SK-N-MC (cell line): ENCODE results near the gene PCLO.

Experiments used
- DNase-seq: peaks from one replicate; pipeline ENCODE4 v3.0.0-alpha.2; 2011; ENCODE audit warnings: low read depth, low spot score
- H3K27ac ChIP-seq: fragments of 200-600 bp; sonication (generic); 2 replicates; pipeline ENCODE4 v1.5.1; 2016; ENCODE audit warnings: mixed run types
- H3K36me3 ChIP-seq: fragments of 200-600 bp; sonication (generic); 2 replicates; pipeline ENCODE4 v1.6.1; 2017; ENCODE audit warnings: antibody characterized with exemption, low read length, mixed read lengths; ENCODE audit not compliant: insufficient read depth
- H3K4me3 ChIP-seq: fragments of 200-600 bp; sonication (generic); 2 replicates; pipeline ENCODE4 v1.5.1; 2016
- H3K9ac ChIP-seq: fragments of 200-600 bp; sonication (generic); 2 replicates; pipeline ENCODE4 v1.8.0; 2017; ENCODE audit warnings: mixed run types, mixed read lengths; ENCODE audit not compliant: insufficient read length
- H3K9me3 ChIP-seq: fragments of 200-600 bp; sonication (generic); 2 replicates; pipeline ENCODE4 v1.6.1; 2017; ENCODE audit warnings: low read depth, mild to moderate bottlenecking, antibody characterized with exemption, low read length, moderate library complexity, mixed read lengths
- EZH2 ChIP-seq: fragments of 200-600 bp; sonication (generic); IDR thresholded peaks from one replicate; pipeline ENCODE4 v1.6.1; 2017; ENCODE audit warnings: antibody characterized with exemption
- FOXP2 ChIP-seq: optimal IDR thresholded peaks from 2 replicates; pipeline ENCODE3; 2011; ENCODE audit warnings: mild to moderate bottlenecking, moderate library complexity; ENCODE audit not compliant: insufficient read depth; ENCODE audit errors: extremely low read length, control extremely low read depth
- POLR2AphosphoS5 ChIP-seq: IDR thresholded peaks from 2 replicates; pipeline ENCODE4 v1.6.1; 2012; ENCODE audit warnings: mild to moderate bottlenecking, low read depth, low read length, borderline replicate concordance

The PCLO gene

GRCh38 chr7:82762880-82763279, 399.8 kb downstream of the PCLO start:
- no peak for DNase-seq
- TF ChIP-seq POLR2AphosphoS5: no peak
- no peak for TF ChIP-seq FOXP2
- TF ChIP-seq EZH2: no peak
- Histone ChIP-seq H3K27ac (no peak overlapping the region), H3K9ac (no peak overlapping the region), H3K4me3 (no peak overlapping the region), H3K9me3 (no peaks in the 10 kb centered on the region), H3K36me3 (no peaks in the 10 kb centered on the region)

GRCh38 chr7:82760831-82761230, 401.9 kb downstream of the PCLO start:
- TF ChIP-seq POLR2AphosphoS5: no peak
- no peaks in the 10 kb centered on the region for H3K9me3 ChIP-seq
- DNase-seq: no peak
- no peak overlapping the region for H3K4me3 ChIP-seq
- H3K9ac ChIP-seq: no peak overlapping the region
- no peak overlapping the region for H3K27ac ChIP-seq
- H3K36me3 ChIP-seq: no peaks in the 10 kb centered on the region

- Histone ChIP-seq H3K36me3 (no peaks in the 10 kb centered on the region), H3K9me3 (no peaks in the 10 kb centered on the region), H3K27ac (no peak overlapping the region), H3K9ac (no peak overlapping the region), H3K4me3 (no peak overlapping the region)
- no peak for DNase-seq
- TF ChIP-seq FOXP2 (no peak), POLR2AphosphoS5 (no peak), EZH2 (no peak)
Measured at GRCh38 chr7:82760074-82760473, 402.6 kb downstream of the PCLO start.

GRCh38 chr7:82755705-82756551, 406.8 kb downstream of the PCLO start:
- no peak overlapping the region for H3K4me3 ChIP-seq
- TF ChIP-seq POLR2AphosphoS5 (no peak), EZH2 (no peak), FOXP2 (no peak)
- H3K27ac ChIP-seq: no peak overlapping the region
- DNase-seq: no peak
- H3K36me3 ChIP-seq: no peaks in the 10 kb centered on the region
- no peaks in the 10 kb centered on the region for H3K9me3 ChIP-seq
- H3K9ac ChIP-seq: no peak overlapping the region

- DNase-seq: no peak
- Histone ChIP-seq H3K36me3 (no peaks in the 10 kb centered on the region), H3K27ac (no peak overlapping the region), H3K9ac (no peak overlapping the region), H3K9me3 (no peaks in the 10 kb centered on the region), H3K4me3 (no peak overlapping the region)
- TF ChIP-seq POLR2AphosphoS5 (no peak), FOXP2 (no peak), EZH2 (no peak)
Measured at GRCh38 chr7:82750007-82750406, 412.7 kb downstream of the PCLO start.

- TF ChIP-seq POLR2AphosphoS5 (no peak), EZH2 (no peak), FOXP2 (no peak)
- no peak for DNase-seq
- no peaks in the 10 kb centered on the region for H3K9me3 ChIP-seq
- no peak overlapping the region for H3K27ac ChIP-seq
- no peaks in the 10 kb centered on the region for H3K36me3 ChIP-seq
- H3K4me3 ChIP-seq: no peak overlapping the region
- no peak overlapping the region for H3K9ac ChIP-seq
Measured at GRCh38 chr7:82745820-82746219, 416.9 kb downstream of the PCLO start.

GRCh38 chr7:82745117-82745516, 417.6 kb downstream of the PCLO start:
- Histone ChIP-seq H3K9ac (no peak overlapping the region), H3K9me3 (no peaks in the 10 kb centered on the region), H3K4me3 (no peak overlapping the region), H3K27ac (no peak overlapping the region), H3K36me3 (no peaks in the 10 kb centered on the region)
- no peak for DNase-seq
- TF ChIP-seq EZH2 (no peak), POLR2AphosphoS5 (no peak), FOXP2 (no peak)

- no peak for TF ChIP-seq EZH2
- TF ChIP-seq FOXP2: no peak
- TF ChIP-seq POLR2AphosphoS5: no peak
- no peak overlapping the region for H3K9ac ChIP-seq
- no peaks in the 10 kb centered on the region for H3K9me3 ChIP-seq
- H3K4me3 ChIP-seq: no peak overlapping the region
- no peak for DNase-seq
- H3K36me3 ChIP-seq: no peaks in the 10 kb centered on the region
- H3K27ac ChIP-seq: no peak overlapping the region
Measured at GRCh38 chr7:82742163-82742562, 420.5 kb downstream of the PCLO start.

GRCh38 chr7:82741493-82741892, 421.2 kb downstream of the PCLO start:
- DNase-seq: no peak
- Histone ChIP-seq H3K9me3 (no peaks in the 10 kb centered on the region), H3K36me3 (no peaks in the 10 kb centered on the region), H3K9ac (no peak overlapping the region), H3K4me3 (no peak overlapping the region), H3K27ac (no peak overlapping the region)
- TF ChIP-seq POLR2AphosphoS5 (no peak), EZH2 (no peak), FOXP2 (no peak)
